Kidney epithelial cell (primary cell): ENCODE measurements around the gene FASN. TPM values are rescaled to one million over a fixed set of nuclear protein-coding genes. Genes with fewer than 3 reads are reported as not detected.

ENCODE experiments used
- DNase-seq: peaks from one replicate; pipeline ENCODE4 v3.0.0-alpha.2; 2010; ENCODE audit warnings: low read depth
- H3K27me3 ChIP-seq: 2 replicates; pipeline ENCODE4 v1.6.0; 2011; ENCODE audit warnings: low read length; ENCODE audit not compliant: control insufficient read depth, insufficient read depth
- H3K36me3 ChIP-seq: 2 replicates; pipeline ENCODE4 v1.5.1; 2011; ENCODE audit warnings: low read length; ENCODE audit not compliant: control insufficient read depth, insufficient read depth
- H3K4me3 ChIP-seq: 2 replicates; pipeline ENCODE4 v1.5.1; 2011; ENCODE audit warnings: low read depth, mild to moderate bottlenecking, control low read depth, low read length
- total RNA-seq: library from RNA; depleted of rRNA; stranded (reverse); fragments of >200 nt; gene quantifications from 2 replicates; pipeline ENCODE4 v1.2.3, GENCODE V29; 2015
- TF ChIP-seq, protein P1 (sequence below): IDR thresholded peaks from 2 replicates; pipeline ENCODE4 v1.5.1; 2011; ENCODE audit warnings: mild to moderate bottlenecking, moderate library complexity, low read length, control low read depth, inconsistent platforms; ENCODE audit not compliant: insufficient read depth, poor library complexity, severe bottlenecking

The FASN gene
- total RNA-seq, 1 donor from 2014 or later = 202 TPM

DNA sequence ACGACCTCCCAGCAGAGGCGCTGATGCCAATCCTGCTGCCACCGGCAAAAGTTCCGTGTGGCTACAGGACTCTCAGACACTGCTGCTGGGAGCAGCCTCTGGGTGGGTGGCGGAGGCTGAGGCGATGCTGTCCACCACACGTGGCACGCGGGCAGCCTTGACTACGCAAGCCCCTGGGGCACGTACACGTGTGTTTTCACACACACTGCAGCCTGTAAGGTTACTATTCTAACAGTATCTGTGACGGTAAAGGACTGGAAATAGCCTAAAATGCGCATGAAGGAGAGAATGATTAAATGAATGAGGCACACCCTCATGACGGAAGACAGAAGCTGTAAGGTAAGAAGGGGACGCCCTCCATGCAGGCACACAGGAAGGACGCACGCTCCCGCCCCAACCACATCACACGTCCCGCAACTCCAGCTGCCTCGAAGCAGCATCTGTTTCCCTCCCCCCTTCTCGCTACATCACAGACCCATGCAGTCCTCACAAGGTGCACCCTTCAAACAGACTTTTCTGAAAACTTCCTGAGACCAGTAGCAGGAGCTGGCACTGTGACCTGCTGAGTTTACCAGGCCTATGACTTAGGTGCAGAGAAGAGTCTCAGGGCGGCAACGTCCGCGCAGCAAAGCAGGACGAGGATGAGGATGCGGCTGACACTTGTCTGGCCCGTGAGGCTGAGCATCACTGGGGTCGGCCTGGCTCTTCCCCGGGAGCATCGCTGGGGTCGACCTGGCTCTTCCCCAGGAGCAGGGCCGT is 28.7 kb upstream of the FASN start:
- no peak overlapping the region for H3K4me3 ChIP-seq
- no peaks in the 10 kb centered on the region for H3K36me3 ChIP-seq
- H3K27me3 ChIP-seq = no peaks in the 10 kb centered on the region
- DNase-seq = no peak
- TF ChIP-seq, protein P1, sequence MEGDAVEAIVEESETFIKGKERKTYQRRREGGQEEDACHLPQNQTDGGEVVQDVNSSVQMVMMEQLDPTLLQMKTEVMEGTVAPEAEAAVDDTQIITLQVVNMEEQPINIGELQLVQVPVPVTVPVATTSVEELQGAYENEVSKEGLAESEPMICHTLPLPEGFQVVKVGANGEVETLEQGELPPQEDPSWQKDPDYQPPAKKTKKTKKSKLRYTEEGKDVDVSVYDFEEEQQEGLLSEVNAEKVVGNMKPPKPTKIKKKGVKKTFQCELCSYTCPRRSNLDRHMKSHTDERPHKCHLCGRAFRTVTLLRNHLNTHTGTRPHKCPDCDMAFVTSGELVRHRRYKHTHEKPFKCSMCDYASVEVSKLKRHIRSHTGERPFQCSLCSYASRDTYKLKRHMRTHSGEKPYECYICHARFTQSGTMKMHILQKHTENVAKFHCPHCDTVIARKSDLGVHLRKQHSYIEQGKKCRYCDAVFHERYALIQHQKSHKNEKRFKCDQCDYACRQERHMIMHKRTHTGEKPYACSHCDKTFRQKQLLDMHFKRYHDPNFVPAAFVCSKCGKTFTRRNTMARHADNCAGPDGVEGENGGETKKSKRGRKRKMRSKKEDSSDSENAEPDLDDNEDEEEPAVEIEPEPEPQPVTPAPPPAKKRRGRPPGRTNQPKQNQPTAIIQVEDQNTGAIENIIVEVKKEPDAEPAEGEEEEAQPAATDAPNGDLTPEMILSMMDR = no peak

DNA sequence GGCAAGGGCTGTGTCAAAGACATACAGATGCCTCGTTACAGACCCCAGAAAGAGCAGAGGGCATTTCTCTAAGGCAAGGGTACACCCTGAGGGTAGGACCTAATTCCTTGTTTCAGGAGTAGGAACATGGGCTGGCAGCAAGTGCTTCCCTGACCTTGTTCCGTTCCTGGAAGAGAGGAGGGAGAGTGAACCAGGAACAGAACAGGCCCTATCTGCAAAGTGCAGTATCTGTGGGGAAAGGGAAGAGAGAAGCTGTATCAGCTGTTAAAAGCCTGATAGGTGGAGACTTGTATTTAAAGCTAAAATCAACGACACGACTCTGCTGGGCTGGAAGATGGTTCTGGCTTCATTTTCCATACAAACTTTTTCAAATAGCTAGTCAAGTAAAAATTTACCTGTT is 26.1 kb upstream of the FASN start:
- no peak for DNase-seq
- Histone ChIP-seq H3K27me3 (no peaks in the 10 kb centered on the region), H3K4me3 (no peak overlapping the region), H3K36me3 (no peaks in the 10 kb centered on the region)
- TF ChIP-seq, protein P1 = no peak

GRCh38 chr17:82121660-82122629 is 23.9 kb upstream of the FASN start:
- TF ChIP-seq, protein P1 = no peak
- Histone ChIP-seq H3K4me3 (no peak overlapping the region), H3K36me3 (peaks cover 1% of the 10 kb centered on the region), H3K27me3 (no peaks in the 10 kb centered on the region)
- no peak for DNase-seq

DNA sequence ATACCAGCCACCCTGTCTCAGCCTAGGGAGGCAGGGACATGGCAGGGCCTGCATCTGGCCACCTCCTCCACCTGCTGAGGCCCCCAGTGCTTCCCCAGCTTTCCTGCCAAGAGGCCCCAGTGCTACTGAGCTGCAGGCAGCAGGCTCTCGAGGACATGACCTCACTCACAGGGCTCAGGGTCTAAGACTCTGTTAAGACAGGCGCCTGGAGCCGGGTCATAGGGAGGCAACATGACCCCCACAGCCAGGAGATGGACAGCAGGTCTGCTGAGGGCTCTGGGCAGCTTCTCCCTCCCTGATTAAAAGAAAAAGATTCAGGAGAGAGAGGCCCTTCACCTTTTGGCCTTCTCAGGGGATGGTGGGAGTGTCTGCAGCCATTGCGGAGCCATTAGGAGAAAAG is 23.2 kb upstream of the FASN start:
- TF ChIP-seq, protein P1 = no peak

GRCh38 chr17:82120148-82120547 is 22.1 kb upstream of the FASN start:
- H3K4me3 ChIP-seq = no peak overlapping the region
- peaks cover 1% of the 10 kb centered on the region for H3K36me3 ChIP-seq
- no peaks in the 10 kb centered on the region for H3K27me3 ChIP-seq
- TF ChIP-seq, protein P1 = no peak
- no peak for DNase-seq

More for the DNA sequence above, 23.2 kb upstream of the FASN start:
- no peak overlapping the region for H3K4me3 ChIP-seq
- peaks cover 1% of the 10 kb centered on the region for H3K36me3 ChIP-seq
- no peak for DNase-seq
- H3K27me3 ChIP-seq = no peaks in the 10 kb centered on the region
